Measurements from ENCODE around the gene ACOX3.
"Not testable (repeated sequence)": the region's sequence is repeated elsewhere in the genome, so short reads cannot be mapped to it uniquely, and the experiment has no call there.

ACOX3 gene

DNA sequence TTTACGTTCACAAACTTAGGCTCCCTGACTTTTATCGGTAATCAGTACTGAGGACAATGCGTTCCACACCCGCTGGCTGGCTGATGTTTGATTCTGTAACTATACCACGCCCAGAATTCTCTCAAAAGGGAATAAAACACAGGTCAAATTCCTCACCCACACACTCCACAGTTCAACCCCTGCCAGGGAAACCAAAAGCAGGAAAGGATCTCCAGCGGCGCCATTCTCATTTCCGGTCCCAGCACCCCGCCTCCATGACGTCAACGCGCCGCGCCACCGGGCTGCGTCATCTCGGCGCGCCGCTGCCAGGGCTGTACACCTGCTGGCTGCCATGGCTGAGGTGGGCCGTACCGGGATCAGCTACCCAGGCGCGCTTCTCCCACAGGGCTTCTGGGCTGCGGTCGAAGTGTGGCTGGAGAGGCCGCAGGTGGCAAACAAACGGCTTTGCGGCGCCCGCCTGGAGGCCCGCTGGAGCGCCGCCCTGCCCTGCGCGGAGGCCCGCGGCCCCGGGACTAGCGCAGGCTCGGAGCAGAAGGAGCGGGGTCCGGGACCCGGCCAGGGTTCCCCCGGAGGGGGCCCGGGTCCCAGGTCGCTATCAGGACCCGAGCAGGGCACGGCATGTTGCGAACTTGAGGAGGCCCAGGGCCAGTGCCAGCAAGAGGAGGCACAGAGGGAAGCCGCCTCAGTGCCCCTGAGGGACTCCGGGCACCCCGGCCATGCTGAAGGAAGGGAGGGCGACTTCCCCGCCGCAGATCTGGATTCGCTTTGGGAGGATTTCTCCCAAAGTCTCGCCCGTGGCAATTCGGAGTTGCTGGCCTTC is at the start of gene ACOX3, which contains the start of gene TRMT44:
ACOX3 (minus strand) TSS at position 232 of the 820 bp plus-strand sequence. CDS start 24,202 bp downstream, outside the sequence.
TRMT44 (plus strand) TSS at position 286 of the 820 bp plus-strand sequence; CDS start at position 332, 46 bp downstream.
- peak within 1 kb of the TSS; percentile 97 for H3K4me3 Mint-ChIP-seq
- peak within 1 kb of the TSS; percentile 95 for H3K27ac Mint-ChIP-seq
- H3K27me3 Mint-ChIP-seq = no peaks in the 10 kb centered on the region
- H3K9me3 Mint-ChIP-seq (ENCODE audit: low read depth) = no peaks in the 10 kb centered on the region
- H3K4me1 Mint-ChIP-seq (ENCODE audit: low read depth) = peaks cover 79% of the 10 kb centered on the region
- H3K36me3 Mint-ChIP-seq = no peaks in the 10 kb centered on the region

GRCh38 chr4:8488791-8489369 is 48.4 kb upstream of the ACOX3 start:
- Mint-ChIP-seq H3K4me3 (no peak overlapping the region), H3K27me3 (no peaks in the 10 kb centered on the region), H3K9me3 (ENCODE audit: low read depth) (no peaks in the 10 kb centered on the region), H3K27ac (no peak overlapping the region), H3K36me3 (peaks cover 17% of the 10 kb centered on the region), H3K4me1 (ENCODE audit: low read depth) (no peaks in the 10 kb centered on the region)

- H3K36me3 Mint-ChIP-seq = not testable (repeated sequence)
Measured at GRCh38 chr4:8486643-8487042, 46.1 kb upstream of the ACOX3 start.

DNA sequence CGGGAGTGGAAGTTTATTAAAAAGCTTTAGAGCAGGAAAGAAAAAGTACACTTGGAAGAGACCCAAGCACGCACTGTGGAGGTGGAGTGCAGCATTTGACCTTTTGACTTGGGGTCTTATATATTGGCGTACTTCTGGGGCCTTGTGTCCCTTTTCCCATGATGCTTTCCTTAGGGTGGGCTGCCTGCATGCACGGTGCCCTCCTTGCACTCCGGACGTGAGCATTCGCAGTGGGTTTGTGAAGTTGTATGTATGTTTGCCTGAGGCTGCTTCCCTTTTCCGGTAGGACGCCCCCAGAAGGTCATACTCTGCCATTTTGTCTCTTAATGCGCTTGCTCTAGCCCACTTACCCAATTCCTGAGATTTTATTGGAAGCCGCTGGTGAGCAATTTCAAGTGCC is 39.7 kb upstream of the ACOX3 start:
- no peaks in the 10 kb centered on the region for H3K36me3 Mint-ChIP-seq
- no peaks in the 10 kb centered on the region for H3K27me3 Mint-ChIP-seq
- H3K4me3 Mint-ChIP-seq = no peak overlapping the region
- no peaks in the 10 kb centered on the region for H3K4me1 Mint-ChIP-seq (ENCODE audit: low read depth)
- no peak overlapping the region for H3K27ac Mint-ChIP-seq
- H3K9me3 Mint-ChIP-seq (ENCODE audit: low read depth) = no peaks in the 10 kb centered on the region

More at GRCh38 chr4:8486643-8487042, 46.1 kb upstream of the ACOX3 start:
- not testable (repeated sequence) for H3K4me1 Mint-ChIP-seq (ENCODE audit: low read depth); H3K27ac Mint-ChIP-seq; H3K27me3 Mint-ChIP-seq; H3K9me3 Mint-ChIP-seq (ENCODE audit: low read depth); H3K4me3 Mint-ChIP-seq

DNA sequence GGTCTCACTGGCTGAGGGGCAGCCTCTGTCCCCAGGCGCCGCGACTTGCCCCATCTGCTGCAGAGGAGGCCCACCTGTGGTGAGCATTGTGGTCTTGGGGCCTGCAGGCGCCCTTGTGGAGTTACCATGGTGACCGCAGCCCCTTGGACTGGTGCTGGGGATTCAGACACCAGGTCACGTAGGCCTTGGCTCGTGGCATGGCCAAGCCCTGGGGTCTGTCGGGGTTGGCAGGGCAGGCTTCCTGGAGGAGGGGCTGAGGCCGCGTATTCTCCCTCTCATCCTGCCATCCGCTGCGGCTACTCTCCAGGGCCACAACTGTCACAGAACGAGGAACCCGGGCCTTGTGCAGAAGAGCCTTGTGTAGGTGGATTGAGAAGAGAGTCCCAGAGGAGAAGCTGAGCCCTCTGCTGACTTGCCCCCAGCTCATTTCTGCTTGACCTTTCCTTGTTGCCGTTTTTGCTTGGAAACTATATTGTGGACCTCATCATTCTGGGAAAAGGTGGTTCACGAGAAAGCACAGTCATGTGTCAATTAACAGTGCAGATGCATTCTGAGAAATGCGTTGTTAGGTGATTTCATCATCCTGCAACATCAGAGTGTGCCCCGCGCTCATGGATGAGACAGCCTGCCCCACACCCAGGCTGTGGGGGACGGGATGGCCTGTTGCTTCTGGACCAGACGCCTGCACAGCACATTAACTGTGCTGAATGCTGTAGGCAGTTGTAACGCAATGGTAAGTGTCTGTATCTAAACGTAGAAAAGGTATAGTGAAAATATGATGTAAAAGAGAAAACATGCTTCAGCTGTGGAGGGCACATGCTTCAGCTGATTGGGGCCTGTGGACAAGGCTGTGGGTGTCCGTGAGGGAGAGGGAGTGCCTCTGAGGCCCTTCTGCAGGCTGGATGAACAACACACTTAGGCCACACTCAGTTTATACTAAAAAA is 38.5 kb upstream of the ACOX3 start:
- no peaks in the 10 kb centered on the region for H3K27me3 Mint-ChIP-seq
- H3K27ac Mint-ChIP-seq = peak overlapping the region; percentile 42

GRCh38 chr4:8478371-8478770 is 37.8 kb upstream of the ACOX3 start:
- Mint-ChIP-seq H3K9me3 (ENCODE audit: low read depth) (no peaks in the 10 kb centered on the region), H3K4me1 (ENCODE audit: low read depth) (no peaks in the 10 kb centered on the region), H3K4me3 (no peak overlapping the region), H3K27ac (no peak overlapping the region), H3K36me3 (no peaks in the 10 kb centered on the region), H3K27me3 (no peaks in the 10 kb centered on the region)

More for the DNA sequence above, 38.5 kb upstream of the ACOX3 start:
- H3K36me3 Mint-ChIP-seq = no peaks in the 10 kb centered on the region
- H3K9me3 Mint-ChIP-seq (ENCODE audit: low read depth) = no peaks in the 10 kb centered on the region
- no peak overlapping the region for H3K4me3 Mint-ChIP-seq
- no peaks in the 10 kb centered on the region for H3K4me1 Mint-ChIP-seq (ENCODE audit: low read depth)

GRCh38 chr4:8477676-8478075 is 37.2 kb upstream of the ACOX3 start:
- Mint-ChIP-seq H3K36me3 (no peaks in the 10 kb centered on the region), H3K9me3 (ENCODE audit: low read depth) (no peaks in the 10 kb centered on the region), H3K27me3 (no peaks in the 10 kb centered on the region), H3K4me3 (no peak overlapping the region), H3K27ac (no peak overlapping the region), H3K4me1 (ENCODE audit: low read depth) (no peaks in the 10 kb centered on the region)

- Mint-ChIP-seq H3K4me3 (no peak overlapping the region), H3K27me3 (no peaks in the 10 kb centered on the region), H3K4me1 (ENCODE audit: low read depth) (no peaks in the 10 kb centered on the region), H3K36me3 (no peaks in the 10 kb centered on the region), H3K9me3 (ENCODE audit: low read depth) (no peaks in the 10 kb centered on the region), H3K27ac (no peak overlapping the region)
Measured at GRCh38 chr4:8477095-8477635, 36.6 kb upstream of the ACOX3 start.

DNA sequence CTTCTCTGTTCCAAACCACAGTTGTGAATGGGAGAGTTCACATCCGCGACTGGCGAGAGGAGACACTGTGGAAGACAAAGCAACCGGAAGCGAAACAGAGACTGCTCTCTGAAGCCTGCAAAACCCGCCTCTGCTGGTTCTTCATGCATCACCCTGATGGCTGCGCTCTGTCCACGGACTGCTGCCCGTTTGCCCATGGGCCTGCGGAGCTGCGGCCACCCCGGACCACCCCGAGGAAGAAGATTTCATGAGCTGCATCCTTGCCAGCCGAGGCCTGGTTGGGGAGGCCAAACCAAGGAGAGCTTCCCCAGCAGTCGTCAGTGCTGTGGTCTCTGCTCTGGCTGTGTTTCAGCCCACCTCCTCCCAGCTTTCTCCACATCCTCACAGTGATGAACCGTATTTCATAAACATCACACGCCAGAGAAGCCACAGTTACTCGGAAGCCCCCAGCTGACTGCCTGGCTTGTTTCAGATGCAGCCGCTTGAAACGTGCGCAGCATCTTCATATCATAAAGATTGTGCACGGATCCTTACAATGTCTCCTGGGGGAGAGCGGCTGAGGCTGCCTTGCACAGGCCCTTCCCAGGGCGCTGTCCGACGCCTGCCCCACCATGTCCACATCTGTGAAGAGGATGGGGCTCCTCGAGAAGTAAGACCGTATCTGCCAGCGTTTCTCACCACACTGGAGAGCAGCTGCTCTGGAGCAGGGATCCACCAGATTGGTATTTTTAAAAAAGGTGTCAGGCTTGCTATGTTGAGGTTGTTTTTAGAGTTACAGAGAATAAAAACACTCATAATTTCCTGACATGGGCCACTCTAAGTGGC is 35.4 kb upstream of the ACOX3 start:
- no peaks in the 10 kb centered on the region for H3K36me3 Mint-ChIP-seq
- H3K4me1 Mint-ChIP-seq (ENCODE audit: low read depth) = no peaks in the 10 kb centered on the region
- H3K27me3 Mint-ChIP-seq = no peaks in the 10 kb centered on the region
- H3K4me3 Mint-ChIP-seq = no peak overlapping the region
- no peaks in the 10 kb centered on the region for H3K9me3 Mint-ChIP-seq (ENCODE audit: low read depth)
- H3K27ac Mint-ChIP-seq = no peak overlapping the region

- Mint-ChIP-seq H3K9me3 (ENCODE audit: low read depth) (no peaks in the 10 kb centered on the region), H3K4me1 (ENCODE audit: low read depth) (no peaks in the 10 kb centered on the region), H3K4me3 (no peak overlapping the region), H3K27ac (no peak overlapping the region), H3K27me3 (no peaks in the 10 kb centered on the region), H3K36me3 (peaks cover 2% of the 10 kb centered on the region)
Measured at GRCh38 chr4:8474856-8475255, 34.3 kb upstream of the ACOX3 start.

DNA sequence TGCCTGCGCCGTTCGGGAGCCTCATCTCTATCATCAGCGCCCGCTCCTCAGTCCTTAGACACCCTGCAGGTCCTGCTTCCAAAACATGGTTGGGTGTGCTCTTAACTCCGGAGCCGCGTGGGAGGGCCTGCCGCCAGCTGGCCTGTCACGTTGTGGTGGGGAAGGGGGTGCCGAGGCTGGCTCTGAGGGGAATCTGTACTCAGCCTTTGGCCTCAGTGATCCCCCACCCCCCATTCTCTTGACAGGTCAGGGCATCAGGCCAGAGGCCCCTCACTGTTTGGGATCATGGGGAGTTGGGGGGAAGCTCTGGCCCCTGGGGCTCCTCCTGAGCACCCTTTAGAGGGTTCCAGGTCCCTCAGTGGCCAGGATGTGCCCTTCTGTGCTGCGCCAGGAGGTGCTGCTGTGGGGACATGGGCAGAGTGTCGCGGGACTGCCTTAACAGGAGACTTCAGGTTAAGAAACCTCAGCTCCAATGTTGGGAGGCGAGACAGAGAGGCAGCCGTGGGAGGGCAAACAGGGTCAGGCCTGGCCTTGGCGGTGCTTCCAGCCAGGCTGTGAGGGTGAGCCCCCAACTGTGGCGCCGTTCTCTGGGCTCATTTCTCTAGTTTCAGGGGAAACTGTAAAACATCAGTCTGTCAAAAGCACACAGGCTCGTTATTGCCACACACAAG is 33.5 kb upstream of the ACOX3 start:
- Mint-ChIP-seq H3K4me3 (no peak overlapping the region), H3K27ac (no peak overlapping the region), H3K4me1 (ENCODE audit: low read depth) (no peaks in the 10 kb centered on the region)

DNA sequence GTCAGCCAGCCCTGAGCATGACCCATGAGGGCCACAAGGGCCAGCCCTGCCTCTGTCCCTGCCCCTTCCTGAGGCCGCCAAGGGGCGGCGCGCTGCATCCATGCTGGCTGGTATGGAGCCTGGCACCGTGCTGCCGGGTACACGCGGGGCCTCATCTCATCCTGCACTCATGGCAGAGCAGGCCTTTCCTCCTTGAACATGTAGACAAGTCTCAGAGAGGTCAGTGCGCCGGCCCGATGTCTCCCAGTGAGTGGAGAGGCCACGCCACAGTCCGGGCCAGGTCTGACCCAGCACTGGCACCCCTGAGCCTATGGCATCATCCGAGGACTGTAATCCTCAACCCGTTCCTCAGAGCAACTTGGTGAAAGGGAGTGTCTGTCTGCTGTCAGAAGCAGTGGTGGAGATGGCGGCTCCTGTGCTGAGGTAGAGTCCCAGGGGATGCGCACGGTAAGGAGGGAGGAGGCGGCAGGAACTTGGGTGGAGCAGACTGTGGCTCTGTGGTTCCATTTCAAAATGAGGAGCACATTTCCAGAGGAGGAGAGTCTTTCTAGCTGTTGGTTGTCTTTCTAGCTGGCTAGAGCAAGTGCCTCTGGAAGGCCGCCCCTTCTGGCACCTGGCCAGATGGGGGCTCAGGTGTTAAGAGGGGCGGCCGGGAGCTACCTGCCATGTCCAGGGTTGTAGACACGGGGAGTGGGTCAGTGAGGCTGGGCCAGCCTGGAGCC is 32.8 kb upstream of the ACOX3 start:
- Mint-ChIP-seq H3K36me3 (peaks cover 2% of the 10 kb centered on the region), H3K27ac (no peak overlapping the region), H3K27me3 (no peaks in the 10 kb centered on the region), H3K4me3 (no peak overlapping the region), H3K9me3 (ENCODE audit: low read depth) (no peaks in the 10 kb centered on the region), H3K4me1 (ENCODE audit: low read depth) (no peaks in the 10 kb centered on the region)

More for the DNA sequence above, 33.5 kb upstream of the ACOX3 start:
- no peaks in the 10 kb centered on the region for H3K9me3 Mint-ChIP-seq (ENCODE audit: low read depth)
- peaks cover 2% of the 10 kb centered on the region for H3K36me3 Mint-ChIP-seq
- no peaks in the 10 kb centered on the region for H3K27me3 Mint-ChIP-seq

DNA sequence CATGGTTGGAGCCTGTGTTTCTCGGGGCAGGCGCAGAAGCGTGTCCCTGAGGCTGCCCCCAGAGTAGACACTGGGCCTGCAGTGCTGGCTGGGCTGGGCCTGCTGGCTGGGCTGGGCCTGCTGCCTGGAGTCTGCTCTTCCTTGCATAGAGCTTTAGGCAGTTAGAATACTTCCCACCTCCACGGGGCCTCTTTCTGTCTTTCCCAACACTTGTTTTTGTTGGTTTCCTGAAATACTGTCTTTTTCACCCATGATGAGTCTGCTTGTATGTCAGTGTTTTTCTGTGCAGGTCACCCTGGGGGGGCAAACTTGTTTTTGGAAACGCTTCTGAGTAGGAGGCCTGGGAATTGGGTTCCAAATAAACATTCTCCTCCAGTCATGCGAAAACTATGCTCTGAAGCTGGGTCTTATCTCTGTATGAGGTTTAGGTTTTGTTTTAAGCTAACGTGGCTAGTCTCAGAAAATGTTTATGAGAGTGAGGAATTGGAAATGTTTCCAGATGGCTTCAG is 32.2 kb upstream of the ACOX3 start:
- H3K4me3 Mint-ChIP-seq = no peak overlapping the region
- H3K27ac Mint-ChIP-seq = no peak overlapping the region
- H3K4me1 Mint-ChIP-seq (ENCODE audit: low read depth) = no peaks in the 10 kb centered on the region
- H3K9me3 Mint-ChIP-seq (ENCODE audit: low read depth) = no peaks in the 10 kb centered on the region
- H3K27me3 Mint-ChIP-seq = no peaks in the 10 kb centered on the region
- peaks cover 2% of the 10 kb centered on the region for H3K36me3 Mint-ChIP-seq
